ENCODE measurements around the gene SNORC.
"Not testable (repeated sequence)": the region's sequence is repeated elsewhere in the genome, so short reads cannot be mapped to it uniquely, and the experiment has no call there.

The SNORC gene

DNA sequence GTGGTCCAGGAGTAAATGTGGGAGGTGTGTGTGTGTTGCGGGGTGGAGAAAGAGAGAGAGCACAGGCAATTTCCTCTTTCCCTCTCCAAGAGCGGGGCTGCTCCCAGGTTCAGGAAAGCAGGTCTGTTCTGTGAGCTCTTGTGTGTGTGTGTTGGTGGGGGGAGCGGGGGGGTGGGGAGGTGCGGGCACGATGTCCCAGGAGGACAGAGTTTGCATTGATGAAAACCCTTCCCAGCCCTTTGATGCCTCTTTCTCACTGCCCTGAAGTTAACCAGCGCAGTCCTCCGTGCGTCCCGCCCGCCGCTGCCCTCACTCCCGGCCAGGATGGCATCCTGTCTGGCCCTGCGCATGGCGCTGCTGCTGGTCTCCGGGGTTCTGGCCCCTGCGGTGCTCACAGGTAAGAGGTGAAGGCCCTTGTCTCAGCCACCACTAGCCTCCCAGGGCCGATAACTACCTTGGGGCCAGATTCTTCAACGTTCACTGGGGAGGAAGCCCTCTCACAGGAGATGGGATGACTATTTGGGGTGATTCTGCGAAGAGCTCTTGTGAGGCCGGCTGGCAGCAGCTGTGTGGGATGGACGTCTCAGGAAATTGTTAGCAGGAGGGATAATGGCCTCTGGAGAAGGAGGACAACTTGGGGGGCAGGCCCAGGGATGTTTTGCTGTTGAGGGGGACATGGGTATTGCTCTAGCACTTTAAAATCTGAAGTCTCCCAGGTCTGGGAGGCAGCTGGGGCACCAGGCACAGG is at the start of gene SNORC:
SNORC (plus strand) TSS at position 247 of the 748 bp plus-strand sequence; CDS start at position 325, 78 bp downstream.
- DNase-seq = no peak

DNA sequence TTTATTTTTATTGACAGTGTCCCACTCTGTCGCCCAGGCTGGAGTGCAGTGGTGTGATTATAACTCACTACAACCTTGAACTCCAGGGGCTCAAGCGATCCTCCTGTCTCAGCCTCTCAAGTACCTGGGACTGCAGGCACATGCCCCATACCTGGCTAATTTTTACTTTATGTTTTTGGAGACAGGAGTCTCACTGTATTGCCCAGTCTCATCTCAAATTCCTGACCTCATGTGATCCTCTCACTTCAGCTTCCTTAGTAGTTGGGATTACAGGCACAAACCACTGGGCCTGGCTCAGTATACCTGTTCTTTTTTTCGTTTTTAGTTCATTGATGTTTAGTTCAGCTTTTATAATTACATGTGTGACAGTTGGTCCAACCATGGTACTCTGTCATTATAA is 40.1 kb upstream of the SNORC start:
- no peak for DNase-seq

DNA sequence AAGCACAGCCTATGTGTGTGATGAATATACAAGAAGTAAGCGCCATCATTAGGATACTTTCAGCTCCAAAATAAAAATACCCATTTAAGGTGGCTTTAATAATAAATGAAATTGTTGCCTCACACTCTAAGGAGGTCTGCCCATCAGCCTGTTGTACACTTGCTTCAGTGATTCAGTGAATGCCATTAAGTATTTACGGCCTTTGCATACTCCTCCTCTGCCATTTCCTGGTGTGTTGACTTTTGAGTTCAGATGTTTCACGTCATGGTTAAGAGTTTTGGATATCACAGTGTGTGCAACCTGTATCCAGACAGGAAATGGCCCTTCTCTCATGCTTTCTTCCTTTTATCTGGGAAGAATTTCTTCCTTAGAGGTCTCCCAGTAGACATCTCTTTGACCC is 38.6 kb upstream of the SNORC start:
- DNase-seq = no peak

DNA sequence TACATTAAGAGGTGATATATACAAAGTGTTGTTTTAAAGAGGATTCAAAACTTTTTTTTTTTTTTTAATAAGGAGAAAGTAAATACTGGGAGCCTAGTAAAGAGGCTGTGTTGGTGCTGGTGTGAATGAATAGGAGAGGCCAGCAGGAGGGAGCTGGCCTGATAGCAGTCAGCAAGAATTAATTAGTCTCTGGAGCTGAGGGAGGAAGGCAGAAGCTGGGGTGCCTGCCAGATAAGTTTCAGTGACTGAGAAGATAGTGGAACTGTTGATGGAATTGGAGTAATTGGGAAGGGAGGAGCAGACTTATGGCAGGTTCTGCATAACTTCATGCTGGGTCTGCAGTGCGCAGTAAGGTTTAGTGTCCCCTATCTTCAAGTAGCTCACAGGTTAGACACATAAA is 36.2 kb upstream of the SNORC start:
- no peak for DNase-seq

DNA sequence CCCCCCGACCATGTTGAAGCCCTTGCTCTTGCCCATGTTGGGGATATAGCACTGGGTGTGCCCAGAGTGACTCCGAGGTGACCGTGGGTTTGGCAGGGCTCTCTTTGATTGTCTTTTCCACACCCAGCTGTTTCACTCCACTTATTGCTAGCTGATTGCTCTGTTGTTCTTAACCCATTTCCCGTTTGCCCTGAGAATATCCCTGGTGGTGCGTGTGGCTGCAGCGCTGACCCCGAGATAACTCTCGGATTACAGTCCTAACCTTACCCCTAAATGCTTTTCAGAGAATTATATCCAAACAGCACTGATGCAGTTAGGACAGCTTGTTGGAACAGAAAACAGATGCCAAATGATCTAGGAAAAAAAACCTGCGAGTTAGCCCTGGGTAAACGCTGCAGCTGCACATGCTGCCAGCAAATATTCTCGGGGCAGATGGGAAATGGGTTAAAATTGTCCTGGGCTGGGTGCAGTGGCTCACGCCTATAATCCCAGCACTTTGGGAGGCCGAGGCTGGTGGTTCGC is 34.3 kb upstream of the SNORC start:
- DNase-seq = no peak

DNA sequence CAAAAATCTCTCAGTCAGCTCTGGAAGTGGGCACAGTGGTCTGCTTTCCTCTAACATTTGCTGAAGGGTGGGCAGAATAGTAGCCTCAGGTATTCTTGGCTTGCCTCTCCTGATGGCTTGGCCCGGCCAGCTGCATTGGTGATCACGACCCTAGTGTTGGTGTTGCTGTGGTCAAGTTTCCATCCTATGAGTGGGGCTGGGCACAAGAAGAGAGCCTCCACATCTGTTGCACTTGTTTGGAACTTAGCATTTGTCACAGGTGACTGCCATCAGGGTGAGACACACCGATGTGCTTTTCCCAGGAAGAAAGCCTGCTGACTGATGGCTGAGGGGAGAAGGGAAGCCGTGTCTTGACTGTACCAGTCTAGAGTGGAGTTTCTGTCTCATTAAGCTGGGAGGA is 33.1 kb upstream of the SNORC start:
- no peak for DNase-seq

DNA sequence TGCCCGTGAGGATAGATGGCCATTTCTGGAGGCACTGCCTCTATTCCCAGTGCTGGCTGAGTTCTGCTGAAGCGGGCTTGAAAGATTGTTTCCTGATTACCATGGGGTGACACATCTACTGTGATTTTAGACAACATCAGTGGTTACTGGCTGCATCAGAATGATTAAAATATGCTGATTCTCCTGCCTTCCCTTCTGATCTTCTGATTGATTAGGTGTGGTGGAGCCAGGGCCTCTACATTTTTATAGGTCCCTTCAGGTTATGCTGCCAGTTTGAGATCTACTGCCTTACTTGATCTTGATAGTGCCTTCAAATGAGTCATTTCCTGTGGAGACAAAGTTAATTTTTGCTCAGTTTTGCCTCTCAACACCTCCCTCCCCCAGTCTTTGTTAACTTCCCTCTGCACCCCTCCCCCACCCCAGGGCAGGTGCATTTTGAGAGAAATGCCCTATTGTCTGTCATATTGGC is 31.6 kb upstream of the SNORC start:
- peak; percentile 22 for DNase-seq

DNA sequence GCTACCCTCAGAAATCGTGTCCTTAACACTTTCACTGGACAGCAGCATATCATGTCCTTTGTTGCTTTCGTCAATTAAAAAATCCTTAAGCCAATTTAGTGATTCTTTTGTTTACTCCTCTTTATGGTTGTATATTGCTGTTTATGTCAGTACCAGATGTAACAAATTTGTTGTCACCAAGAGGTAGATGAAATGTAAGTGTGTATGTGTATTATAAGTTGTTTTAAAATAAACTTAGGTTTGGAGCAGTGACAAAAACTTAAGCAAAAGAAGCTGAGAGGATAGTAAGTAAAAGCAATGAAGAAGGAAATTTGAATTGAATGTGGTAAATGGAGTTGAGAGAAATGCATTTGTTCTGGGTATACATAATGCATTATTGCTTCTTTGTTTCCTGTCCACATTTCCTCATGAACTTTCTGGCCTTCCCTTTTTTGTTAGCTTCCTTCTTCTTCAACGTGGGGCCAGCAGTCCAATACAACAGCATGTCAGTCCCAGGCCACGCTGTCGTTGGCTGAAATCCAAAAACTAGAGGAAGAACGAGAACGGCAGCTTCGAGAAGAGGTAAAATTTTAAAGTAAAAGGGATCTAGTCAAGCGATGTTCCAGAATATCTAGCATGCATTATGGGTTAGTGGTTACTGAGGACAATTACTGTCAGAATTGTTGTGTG is 30.5 kb upstream of the SNORC start:
- no peak for DNase-seq

DNA sequence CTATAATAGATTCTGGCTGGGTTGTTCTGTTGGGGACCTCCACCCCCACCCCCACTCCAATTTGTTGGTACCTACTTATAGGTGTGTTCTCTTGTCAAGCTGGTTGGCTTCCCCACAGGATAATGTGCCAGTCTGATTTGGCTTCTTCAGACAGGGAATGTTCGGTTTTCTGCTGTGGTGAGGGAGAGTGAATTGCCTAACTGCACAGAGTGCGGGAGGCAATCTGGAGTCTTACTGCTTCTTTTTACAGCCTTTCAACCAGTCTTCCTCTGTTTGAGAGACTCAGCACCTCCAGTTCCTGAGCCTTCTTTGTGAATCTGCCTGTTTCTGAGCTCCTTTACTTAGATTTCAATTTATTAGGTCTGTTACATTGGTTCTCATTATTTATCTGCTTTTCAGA is 27.4 kb upstream of the SNORC start:
- no peak for DNase-seq

DNA sequence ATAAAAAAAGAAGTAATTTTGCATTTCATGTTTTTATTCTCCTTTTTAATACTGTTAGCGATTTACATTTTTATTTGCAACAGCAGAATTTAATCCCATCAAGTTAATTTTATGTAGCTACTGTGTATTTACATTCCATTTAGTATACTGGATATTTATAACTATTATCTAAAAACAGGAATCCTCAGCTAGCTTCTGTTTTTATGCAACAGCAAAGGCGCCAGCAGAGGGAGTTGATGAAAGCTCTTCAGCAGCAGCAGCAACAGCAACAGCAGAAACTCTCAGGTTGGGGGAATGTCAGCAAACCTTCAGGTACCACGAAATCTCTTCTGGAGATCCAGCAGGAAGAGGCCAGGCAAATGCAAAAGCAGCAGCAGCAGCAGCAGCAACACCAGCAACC is 26.2 kb upstream of the SNORC start:
- DNase-seq = no peak

DNA sequence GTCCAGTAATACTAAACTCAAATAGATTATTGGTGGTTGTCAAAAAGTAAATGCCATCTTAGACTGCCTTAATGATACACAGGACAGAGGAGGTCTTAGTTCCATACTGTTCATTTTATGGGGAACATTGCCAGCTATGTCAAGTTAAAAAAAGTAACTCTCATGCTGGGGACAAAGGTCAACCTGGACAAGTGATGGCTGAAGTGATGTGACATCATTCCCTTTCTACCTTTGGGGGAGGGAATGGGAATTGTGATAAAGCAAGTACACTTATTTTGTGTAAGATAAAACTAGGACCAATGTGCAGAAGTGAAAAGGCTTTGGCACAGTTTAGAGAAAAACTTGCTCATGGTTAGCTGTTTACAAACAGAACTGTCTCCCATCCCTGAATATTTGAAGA is 24.0 kb upstream of the SNORC start:
- no peak for DNase-seq

DNA sequence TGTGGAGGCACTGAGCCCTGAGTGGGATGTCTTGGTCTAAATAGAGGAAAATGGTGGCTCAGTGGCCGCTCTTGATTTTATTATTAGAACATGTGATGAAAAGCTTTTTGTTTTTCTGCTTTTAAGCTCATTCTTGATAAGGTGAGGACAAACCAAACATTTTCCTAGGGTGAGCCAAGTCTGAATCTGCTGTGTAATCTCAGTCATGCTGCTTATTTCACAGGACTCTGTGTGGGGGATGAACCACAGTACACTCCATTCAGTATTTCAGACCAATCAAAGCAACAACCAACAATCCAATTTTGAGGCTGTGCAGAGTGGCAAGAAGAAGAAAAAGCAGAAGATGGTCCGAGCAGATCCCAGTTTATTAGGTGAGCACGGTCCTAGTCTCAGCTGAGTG is 20.0 kb upstream of the SNORC start:
- DNase-seq = no peak

DNA sequence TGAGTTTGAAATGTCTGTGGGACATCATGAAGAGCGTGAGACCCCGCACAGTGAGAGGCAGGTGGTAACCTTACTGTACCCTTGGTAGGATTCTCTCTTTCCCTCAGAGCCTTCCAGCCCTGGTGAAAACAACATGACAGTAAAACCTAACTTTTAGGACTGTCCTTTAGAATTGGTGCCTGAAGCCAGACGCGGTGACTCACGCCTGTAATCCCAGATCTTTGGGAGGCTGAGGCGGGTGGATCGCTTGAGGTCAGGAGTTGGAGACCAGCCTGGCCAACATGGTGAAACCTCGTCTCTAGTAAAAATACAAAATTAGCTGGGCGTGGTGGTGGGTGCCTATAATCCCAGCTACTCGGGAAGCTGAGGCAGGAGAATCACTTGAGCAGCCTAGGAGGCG is 18.0 kb upstream of the SNORC start:
- DNase-seq = not testable (repeated sequence)

DNA sequence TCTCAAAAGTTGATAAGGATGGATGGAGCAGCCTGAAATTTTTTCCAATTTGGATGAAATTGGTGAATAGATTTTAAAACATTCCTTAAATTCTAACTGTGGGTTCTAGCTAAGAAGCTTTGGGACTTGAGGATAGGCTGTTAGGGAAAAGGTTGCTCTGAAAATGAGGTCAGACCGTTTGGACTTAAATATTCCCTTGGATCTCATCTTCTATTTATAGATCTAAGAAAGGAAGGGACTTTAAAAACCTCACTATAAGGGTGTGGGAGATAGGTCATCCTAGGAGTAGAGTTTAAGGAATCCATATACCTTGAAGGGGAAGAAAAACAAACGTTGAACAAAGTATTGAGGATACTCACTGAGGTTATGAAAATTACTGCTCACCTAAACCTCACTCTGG is 17.4 kb upstream of the SNORC start:
- no peak for DNase-seq

DNA sequence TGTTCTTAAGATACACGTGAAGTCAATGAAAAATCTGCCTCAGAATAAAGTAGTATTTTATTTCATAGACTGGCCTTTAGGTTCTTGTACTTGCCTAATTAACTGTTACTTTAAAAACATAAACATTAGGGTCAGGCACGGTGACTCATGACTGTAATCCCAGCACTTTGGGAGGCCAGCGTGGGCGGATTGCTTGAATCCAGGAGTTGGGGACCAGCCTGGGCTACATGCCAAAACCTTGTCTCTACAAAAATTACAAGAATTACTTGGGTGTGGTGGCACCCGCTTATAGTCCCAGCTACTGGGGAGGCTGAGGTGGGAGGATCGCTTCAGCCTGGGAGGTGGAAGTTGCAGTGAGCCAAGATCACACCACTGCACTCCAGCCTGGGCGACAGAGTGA is 16.0 kb upstream of the SNORC start:
- peak; percentile 67 for DNase-seq

DNA sequence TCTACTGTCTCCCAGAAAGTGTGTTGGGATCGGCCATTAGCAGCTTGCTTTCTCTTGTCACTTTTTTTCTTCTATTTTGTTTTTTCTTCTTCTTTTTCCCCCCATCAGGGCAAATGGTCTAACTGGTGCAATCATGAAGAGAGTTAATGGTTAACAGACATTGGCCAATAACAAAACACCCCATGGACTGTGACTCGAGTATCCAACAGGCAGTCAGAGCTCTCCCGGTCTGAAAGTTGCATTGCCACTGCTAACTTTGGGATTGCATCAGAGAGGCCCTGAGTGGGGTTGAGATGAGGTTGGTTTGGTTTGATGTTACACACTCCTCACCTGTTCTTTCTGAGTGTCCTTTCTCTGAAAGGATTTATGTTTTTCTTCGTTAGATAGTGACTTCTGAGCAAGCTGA is 12.9 kb upstream of the SNORC start:
- peak; percentile 16 for DNase-seq

DNA sequence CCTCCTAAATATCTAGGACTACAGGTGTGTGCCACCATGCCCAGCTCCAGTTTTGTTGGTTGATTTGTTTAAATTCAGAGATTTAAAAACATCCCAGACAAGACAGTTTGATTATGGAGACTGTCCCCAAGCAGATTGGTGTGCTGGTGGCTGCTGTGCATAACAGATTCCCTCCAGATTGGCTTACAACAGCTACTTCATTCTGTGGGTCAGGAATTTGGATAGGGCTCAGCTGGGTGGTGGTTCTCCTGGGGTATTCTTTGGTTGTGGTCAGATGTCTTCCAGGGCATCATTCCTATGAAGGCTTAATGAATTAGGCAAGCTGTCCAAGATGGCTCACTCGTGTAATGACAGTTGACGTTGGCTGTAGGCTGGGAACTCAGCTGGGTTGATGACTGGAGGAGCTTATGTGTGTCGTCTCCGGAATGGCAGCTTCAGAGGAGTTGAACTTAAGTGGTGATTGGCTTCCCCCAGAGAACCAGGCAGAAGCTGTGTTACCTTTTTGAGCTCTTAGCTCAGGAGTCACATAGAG is 10.6 kb upstream of the SNORC start:
- DNase-seq = no peak

DNA sequence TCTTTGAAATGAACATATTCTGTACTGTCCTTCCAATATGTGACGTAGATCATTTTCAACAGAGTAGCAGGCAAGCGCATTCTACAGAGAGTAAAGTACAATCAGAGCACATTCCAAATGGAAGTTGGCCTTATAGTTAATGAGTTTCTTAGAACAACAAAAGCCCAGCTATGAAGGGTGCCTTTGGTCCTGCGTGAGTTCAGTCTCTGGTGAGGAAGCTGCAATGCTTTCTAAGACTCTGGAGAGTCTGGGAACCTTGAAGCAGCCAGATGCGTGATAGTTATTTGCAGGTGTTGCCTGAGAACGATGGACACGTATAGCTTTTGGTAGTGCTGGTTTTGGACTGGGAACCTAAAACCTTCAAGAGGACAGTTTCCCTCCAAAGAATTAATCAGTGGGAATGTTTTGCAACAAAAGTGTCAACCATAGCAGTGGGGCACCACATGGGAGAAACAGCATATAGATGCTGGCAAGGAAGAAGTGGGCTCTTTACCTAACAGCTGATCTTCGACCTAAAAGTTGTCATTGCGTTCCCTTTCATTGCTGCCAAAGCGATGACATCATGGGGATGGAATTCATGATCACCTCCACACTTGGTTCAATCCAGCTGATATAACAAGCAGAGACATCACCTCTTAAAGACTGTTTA is 9.3 kb upstream of the SNORC start:
- DNase-seq = peak; percentile 20

DNA sequence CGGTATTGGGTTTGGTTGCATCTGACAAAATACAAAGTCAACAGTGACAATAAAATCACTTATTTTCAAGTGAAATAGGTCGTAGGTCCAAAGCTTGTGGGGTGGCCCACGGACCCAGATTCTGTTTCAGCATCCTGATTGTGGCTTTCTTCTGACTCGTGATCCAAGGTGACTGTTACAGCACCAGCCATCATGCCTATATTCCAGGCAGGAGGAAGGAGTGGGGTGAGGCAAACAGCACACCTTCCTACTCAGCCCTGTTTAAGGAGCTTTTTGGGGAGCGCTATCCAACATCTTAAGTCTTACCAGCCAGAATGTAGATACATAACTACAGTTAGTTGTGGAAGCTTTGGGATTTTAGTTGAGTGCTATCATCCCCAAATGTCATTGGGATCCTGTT is 8.7 kb upstream of the SNORC start:
- no peak for DNase-seq

DNA sequence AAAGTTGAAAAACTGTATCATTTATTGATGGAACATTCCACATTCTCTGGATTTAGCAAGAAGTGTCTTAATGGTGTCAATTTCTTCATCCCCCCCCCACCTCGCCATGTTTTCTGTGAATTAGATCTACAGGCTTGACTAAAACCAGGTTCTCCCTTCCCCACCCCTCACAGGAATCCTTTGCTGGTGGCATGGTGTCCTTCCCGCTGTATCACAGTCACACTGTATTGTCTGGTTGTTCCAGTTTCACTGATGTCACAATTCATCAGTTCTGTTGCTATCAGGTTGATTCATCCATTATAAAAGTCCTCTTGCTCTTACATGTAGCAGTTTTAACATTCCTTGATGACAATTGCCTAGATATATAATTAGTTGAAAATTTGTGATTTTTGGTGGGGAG is 6.1 kb upstream of the SNORC start:
- DNase-seq = no peak

DNA sequence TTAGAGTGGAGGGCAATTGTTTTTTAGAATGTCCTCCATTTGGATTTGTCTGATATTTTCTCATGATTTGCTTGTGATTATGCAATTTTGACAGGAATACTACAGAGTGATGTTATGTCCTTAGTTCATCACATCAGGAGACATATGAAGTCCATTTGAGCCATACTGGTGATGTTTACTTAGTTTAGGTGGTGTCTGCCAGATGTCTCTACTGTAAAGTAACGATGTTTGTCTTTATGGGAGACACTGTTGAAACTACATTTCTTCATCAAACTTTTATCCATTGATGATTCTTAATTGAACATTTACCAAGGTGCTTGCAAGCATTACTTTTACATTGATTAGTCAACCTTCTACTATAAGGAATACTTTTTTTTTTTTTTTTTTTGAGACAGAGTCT is 4.9 kb upstream of the SNORC start:
- DNase-seq = no peak

DNA sequence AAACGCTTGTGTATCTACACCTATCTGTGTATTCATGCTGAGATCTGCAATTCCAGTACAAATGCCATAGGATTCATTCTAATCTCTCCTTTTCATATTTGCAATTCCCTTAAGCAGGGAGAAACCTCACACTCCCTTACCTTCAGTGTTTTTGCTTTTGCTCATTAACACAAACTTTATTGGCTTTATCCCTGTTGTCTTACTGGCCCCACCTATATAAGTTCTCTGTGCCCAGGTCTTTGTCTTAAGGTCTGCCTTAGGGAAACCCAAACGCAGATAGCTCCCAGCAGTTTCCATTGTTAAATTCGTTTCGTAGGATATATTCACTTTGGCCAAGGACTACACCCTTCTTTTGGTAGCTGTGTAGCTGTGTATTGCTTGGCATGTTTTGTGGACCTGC is 4.0 kb upstream of the SNORC start:
- DNase-seq = no peak

DNA sequence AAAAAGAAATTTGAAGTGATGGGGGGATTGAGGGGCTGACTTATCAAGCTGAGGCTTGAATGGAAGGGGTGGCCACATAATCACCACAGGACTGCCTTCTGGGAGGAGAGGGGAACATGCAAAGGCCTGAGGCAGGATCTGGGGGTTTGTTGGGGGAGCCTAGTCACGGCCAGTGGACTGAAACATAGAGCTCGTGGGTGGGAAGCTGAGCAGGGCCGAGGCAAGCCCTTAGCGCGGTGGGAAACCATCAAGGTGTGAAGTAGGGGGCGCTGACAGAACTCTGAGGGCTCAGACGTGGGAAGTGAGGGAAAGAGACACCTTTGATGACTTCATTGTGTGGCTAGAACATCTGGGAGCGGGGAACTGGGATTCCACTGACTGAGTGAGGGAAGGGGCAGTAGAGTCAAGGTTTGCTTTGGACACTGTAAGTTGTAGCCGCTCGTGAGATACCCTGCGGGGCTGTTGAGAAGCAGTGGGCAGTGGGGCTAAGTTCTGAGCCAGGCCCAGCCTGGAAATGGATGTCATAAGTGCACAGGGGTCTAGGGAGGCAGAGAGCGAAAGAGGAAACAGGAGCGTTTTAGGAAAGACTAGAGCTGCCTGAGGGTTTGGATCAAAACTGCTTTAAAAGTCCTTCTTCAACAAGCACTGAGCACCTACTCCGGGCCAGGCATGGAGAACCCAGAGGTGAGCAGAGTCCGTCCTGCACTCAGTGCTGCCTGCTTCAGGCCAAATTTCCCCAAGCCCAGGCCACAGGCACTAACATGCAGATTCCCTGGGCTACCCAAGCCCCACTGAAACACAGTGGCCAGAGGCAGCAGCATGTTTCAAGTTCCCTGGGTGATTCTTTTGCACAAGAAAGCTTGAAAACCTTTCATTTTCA is 686 bp upstream of the SNORC start:
- DNase-seq = no peak

All from fibroblast of skin of right biceps (primary cell).